ENCODE results near the gene RGS12.

- TF ChIP-seq POLR2AphosphoS5 (IDR thresholded peaks at IDR 0.05; ENCODE audit: low read depth, low read length), result no peak
- TF ChIP-seq POLR2A (IDR thresholded peaks at IDR 0.05; ENCODE audit: low read depth, low read length), result no peak
- TF ChIP-seq SPI1 (IDR thresholded peaks at IDR 0.05; ENCODE audit: low read depth, low read length), result no peak
- TF ChIP-seq PAX5 (IDR thresholded peaks at IDR 0.05; ENCODE audit: insufficient read depth, low read length, severe bottlenecking), result no peak
- TF ChIP-seq TAF1 (IDR thresholded peaks at IDR 0.05; ENCODE audit: low read depth, low read length), result no peak
Observed at GRCh38 chr4:3337357-3337732, 44.5 kb downstream of the RGS12 start.
